Umbilical cord (tissue), 2 donors: ENCODE data around the gene BCOR. TPM values are rescaled to one million over a fixed set of nuclear protein-coding genes. Genes with fewer than 3 reads are reported as not detected.
A peak's percentile ranks its signal among the peaks of the same experiment; 100 is the strongest.

Experiments used
- DNase-seq: peaks from one replicate; pipeline ENCODE4 v3.0.0-alpha.2; 2015; ENCODE audit warnings: low spot score
- total RNA-seq: library from RNA; depleted of rRNA; stranded (reverse); fragments of >200 nt; gene quantifications from one replicate; pipeline ENCODE4 v1.2.3, GENCODE V29; 2014; ENCODE audit warnings: low replicate concordance; ENCODE audit not compliant: insufficient read depth

BCOR gene
- total RNA-seq, 1 donor from 2014 or later = 16.1 TPM

DNA sequence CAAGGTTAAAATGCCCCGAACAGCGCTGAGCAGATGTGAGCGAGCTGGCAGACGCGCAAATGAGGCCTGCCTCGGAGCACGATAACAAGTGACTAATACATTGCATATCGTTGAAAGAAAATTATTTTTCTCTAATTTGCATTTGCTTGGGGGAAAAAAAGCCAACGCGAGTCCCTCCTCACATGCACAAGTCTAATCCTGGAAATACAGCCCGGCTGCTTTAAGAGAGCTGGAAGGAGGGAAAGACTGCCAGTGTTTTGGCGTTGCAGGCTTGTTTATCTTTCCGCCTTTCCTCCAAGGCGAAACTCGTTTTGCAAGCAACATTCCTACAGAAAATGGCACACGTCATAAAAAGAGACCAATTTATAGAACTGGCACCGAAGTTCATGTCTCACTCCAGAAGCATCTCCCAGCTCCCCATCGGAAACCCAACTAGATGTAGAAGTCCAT is 12.6 kb downstream of the BCOR start:
- peak; percentile 63 for DNase-seq

GRCh38 chrX:40084471-40085101 is 13.2 kb downstream of the BCOR start:
- DNase-seq = no peak

- DNase-seq = no peak
These were observed 13.8 kb downstream of the BCOR start for GRCh38 chrX:40083979-40084359.

GRCh38 chrX:40083120-40083978 is 14.4 kb downstream of the BCOR start:
- DNase-seq = no peak

DNA sequence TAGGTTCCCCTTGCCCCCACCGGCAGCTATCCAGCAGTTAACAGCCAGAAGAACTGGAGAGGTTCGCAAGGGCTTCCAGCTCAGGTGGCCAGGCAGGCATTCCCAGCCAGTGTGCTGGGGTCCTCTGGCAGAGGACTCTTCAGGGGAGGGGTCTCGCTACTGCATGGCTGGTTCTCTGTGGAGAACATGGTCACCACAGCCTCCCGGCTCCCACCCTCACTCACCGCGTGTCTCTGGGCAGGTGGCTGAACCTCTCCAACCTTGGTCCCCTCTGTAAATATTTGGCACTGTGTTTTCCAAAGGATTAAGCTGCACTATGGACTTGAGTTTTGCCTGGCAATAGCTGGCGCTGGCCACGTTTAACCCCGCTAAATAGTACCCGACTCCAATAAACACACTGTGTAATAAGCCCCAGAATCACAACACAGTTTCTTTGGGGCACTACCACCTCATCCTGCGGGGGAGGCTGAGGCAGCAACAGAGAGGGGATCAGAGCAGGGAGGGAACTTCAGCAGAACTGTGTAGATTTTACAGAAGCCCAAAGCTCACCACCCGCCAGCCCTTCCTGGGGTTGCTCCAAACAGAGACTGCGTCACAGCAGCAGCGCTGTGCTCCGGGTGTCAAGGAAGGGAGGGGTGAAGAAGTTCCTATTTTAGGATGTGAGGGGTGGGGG is 15.2 kb downstream of the BCOR start:
- no peak for DNase-seq

GRCh38 chrX:40081679-40082068 is 16.1 kb downstream of the BCOR start:
- peak; percentile 52 for DNase-seq

- DNase-seq = no peak
These were observed 16.7 kb downstream of the BCOR start for GRCh38 chrX:40080894-40081678.

- DNase-seq = no peak
These were observed 18.2 kb downstream of the BCOR start for GRCh38 chrX:40079572-40079971.

GRCh38 chrX:40078489-40079227 is 19.1 kb downstream of the BCOR start:
- DNase-seq = no peak

DNA sequence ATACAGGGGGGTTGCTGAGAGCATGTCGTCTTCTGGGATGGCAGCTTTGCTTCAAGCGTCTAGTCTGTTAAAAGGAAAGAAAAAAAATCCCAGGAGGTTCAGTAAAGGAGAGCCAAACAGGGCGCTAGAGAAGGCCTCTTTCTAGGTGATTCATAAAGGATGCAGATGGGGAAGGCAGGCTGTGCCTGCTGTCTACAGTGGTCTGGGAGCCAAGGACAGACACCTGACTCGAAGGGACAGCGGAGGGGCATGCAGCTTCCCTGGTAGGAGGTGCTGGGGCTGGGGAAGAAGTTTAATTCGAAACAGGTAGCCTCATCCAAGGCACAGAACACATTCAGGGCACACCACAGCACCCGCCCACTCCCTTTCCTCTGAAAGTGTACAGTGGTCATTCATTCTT is 19.9 kb downstream of the BCOR start:
- no peak for DNase-seq

GRCh38 chrX:40076750-40077575 is 20.8 kb downstream of the BCOR start:
- DNase-seq = peak; percentile 42

- no peak for DNase-seq
These were observed 22.8 kb downstream of the BCOR start for GRCh38 chrX:40074959-40075332.

DNA sequence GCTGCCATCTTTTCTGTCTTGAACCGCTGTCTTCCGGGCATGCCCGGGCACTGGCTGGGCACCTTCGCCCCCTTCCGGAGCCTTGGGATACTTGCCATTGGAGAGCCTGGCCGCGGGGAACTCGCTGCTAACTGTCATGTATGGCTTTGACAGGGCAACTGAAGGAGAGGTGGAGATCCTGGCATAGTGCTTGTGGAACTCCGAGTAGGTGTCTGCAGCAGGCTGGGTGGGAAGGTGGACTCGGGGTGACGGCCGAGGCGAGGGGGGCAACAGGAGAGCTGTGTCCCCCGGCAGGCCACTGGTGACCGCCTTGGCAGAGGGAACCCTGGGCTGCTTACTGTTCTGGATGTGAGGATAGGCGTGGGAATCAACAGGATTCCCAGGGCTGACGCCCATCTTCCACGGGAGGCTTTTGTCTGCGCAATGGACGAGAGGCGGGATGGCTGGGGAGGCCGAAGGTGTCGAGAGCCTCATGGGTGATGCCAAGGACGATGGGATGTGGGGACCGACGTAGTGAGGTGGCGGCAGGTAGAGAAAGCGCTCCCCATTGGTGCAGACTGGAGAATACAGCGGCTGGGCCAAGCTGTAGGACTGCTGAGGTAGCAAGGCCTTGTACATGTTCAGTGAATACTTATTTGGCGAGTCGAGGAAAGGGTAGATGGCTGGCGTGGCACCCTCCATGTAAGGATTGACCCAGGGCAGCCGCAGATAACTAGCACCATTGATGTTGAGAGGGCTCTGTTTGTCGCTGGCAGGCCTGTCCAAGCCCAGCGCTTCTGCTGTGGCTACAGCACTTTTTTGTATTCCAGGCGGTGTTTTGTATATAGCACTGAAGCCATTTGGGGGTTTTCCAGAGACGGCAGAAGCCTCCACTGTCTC is 23.4 kb downstream of the BCOR start:
- DNase-seq = no peak

GRCh38 chrX:40073439-40074054 is 24.2 kb downstream of the BCOR start:
- DNase-seq = no peak

GRCh38 chrX:40072246-40072645 is 25.5 kb downstream of the BCOR start:
- DNase-seq = no peak

DNA sequence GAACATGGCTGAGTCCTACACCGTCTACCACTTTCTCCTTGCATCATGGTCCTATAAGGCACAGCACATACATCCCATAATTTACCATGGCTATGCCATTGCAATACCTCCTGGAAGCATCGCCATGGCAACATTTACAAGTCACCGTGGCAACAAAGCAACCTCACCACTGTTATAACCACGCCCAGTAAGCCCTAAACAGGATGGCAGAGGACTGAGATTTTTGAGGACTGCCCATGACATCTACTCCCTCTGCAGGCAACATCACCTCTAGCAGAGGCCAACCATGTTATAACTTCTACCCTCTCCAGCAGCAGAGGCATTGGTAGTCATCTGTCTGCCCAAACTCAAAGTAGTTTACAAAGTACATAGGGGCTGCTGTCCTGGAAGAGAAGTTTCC is 29.7 kb downstream of the BCOR start:
- DNase-seq = no peak

DNA sequence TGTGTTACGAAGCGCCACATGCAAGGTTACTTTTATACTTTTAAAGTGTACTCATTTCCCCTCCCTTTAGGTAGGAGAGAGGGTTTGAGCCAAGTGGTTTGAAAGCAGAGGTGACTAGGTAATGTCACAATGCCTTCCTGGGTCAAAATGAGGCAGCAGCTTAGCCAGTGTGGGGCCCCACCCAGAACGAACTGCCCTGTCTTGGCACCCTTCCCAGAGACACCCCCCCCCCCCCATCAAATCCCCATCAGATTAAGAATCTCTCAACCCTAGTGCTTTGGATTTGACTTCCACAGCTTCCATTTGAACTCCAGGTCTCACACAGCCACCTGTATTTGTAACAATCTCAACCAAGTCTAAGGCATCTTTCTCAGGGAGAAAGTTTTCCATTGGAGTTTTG is 31.1 kb downstream of the BCOR start:
- DNase-seq = no peak

DNA sequence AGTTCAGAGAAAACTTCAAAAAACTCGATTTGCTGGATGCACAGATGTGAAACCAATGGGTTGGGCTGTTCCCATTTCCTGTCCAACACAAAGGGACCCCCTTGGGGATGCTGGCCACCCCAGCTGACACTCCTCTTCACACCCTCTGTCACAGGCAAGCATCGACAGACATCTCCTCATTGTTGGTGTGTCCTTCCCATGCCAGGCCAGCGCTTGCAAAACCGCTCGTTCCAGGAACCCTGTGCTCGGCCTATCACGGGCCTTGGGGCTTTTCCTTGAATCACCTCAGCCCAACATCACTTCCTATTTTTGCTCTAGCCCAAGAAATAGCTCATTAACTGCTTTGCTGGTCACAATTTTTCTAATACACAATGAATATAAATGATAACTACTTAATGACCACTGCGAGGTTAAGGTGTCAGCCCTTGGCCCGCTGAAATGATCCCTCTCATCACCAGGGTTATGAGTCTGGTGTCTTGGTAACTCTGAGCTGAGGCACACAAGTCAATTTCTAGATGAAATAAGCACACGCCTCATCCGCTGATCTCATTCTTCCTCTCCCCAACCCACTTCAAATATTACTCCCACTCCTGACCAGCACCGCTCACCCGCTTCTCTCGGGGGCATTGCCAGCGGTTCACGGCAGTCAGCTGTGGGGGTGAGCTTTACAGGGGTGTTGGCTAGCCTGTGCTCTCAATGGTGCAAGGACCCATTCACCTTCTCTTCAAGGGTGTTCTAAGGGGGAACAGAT is 32.3 kb downstream of the BCOR start:
- no peak for DNase-seq
